Measurements from ENCODE around the gene SEMA3G.

DNA sequence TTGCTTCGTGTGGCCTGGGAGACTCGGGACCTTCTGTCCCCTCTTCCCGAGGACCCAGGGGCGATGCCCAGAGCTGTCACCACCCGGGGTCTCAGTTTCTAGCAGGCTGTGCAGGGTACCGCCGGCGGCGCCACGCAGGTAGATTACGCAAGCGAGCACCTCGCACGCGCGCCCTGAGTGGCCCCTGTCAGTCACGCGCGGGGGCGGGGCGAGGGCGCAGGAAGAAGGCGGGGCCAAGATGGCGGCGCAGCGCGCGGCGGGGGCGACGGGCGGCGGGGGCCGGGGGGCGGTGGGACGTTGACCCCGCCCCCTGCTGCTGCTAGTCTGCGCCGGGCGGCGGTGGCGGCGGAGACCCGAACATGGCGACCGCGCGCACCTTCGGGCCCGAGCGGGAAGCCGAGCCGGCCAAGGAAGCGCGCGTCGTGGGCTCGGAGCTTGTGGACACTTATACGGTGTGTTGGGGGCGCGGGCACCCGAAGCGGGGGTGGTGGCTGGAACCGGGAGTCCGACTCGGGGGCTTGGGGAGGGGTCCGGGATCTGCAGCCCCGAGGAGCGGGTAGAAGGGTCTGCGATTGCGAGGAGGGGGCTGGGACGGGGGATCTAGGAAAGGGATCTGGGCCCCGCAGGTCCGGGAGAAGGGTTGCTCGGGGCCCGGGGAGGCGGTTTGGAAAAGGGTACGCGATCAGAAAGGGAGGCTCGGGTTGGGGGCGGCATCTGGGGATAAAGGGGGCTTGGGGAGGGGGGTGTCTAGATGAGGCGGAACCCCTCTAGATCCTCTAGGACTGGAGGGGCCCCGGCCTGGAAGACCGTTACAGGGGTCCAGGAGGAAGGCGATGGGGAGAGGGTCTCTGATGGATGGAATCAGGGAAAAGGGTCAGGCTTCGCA, 10.6 kb upstream of the SEMA3G start, which contains the start of gene NISCH:
- peak in 1 of 2 donors; percentile 26 for TF ChIP-seq POLR2A (IDR thresholded peaks at IDR 0.05)
- TF ChIP-seq, protein P1, sequence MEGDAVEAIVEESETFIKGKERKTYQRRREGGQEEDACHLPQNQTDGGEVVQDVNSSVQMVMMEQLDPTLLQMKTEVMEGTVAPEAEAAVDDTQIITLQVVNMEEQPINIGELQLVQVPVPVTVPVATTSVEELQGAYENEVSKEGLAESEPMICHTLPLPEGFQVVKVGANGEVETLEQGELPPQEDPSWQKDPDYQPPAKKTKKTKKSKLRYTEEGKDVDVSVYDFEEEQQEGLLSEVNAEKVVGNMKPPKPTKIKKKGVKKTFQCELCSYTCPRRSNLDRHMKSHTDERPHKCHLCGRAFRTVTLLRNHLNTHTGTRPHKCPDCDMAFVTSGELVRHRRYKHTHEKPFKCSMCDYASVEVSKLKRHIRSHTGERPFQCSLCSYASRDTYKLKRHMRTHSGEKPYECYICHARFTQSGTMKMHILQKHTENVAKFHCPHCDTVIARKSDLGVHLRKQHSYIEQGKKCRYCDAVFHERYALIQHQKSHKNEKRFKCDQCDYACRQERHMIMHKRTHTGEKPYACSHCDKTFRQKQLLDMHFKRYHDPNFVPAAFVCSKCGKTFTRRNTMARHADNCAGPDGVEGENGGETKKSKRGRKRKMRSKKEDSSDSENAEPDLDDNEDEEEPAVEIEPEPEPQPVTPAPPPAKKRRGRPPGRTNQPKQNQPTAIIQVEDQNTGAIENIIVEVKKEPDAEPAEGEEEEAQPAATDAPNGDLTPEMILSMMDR (IDR thresholded peaks at IDR 0.05): no peak
